ENCODE measurements around the gene SPINDOC. TPM values are rescaled to one million over a fixed set of nuclear protein-coding genes. Genes with fewer than 3 reads are reported as not detected.

SPINDOC gene
- total RNA-seq, 1 donor from 2014 or later, result 13.0 TPM

GRCh38 chr11:63829823-63830489, 16.7 kb downstream of the SPINDOC start:
- no peak for DNase-seq (ENCODE audit: low spot score in 2 of 2)
- FAIRE-seq, result no peak

GRCh38 chr11:63831326-63831725, 18.1 kb downstream of the SPINDOC start:
- FAIRE-seq (no peak), DNase-seq (ENCODE audit: low spot score in 2 of 2) (no peak)

GRCh38 chr11:63832336-63832735, 19.1 kb downstream of the SPINDOC start:
- no peak for FAIRE-seq
- DNase-seq (ENCODE audit: low spot score in 2 of 2), result no peak

- DNase-seq (ENCODE audit: low spot score in 2 of 2) (no peak), FAIRE-seq (no peak)
These were observed 19.8 kb downstream of the SPINDOC start for GRCh38 chr11:63833048-63833447.

GRCh38 chr11:63834535-63835157, 21.4 kb downstream of the SPINDOC start:
- no peak for FAIRE-seq
- DNase-seq (ENCODE audit: low spot score in 2 of 2), result no peak

GRCh38 chr11:63835158-63835545, 21.9 kb downstream of the SPINDOC start:
- DNase-seq (ENCODE audit: low spot score in 2 of 2) (no peak), FAIRE-seq (no peak)

- DNase-seq (ENCODE audit: low spot score in 2 of 2) (peak; percentile 70 to 82), FAIRE-seq (no peak)
These were observed 23.9 kb downstream of the SPINDOC start for GRCh38 chr11:63837027-63837688.

GRCh38 chr11:63837739-63838138, 24.5 kb downstream of the SPINDOC start:
- DNase-seq (ENCODE audit: low spot score in 2 of 2) (no peak), FAIRE-seq (no peak)

GRCh38 chr11:63838150-63838677, 25.0 kb downstream of the SPINDOC start:
- no peak for FAIRE-seq
- no peak for DNase-seq (ENCODE audit: low spot score in 2 of 2)

GRCh38 chr11:63838678-63839507, 25.6 kb downstream of the SPINDOC start, which contains the start of gene MARK2:
Gene MARK2, plus strand, starts transcription at chr11:63839110. Its CDS starts 397 bp downstream, at chr11:63839507.
- FAIRE-seq (no peak), DNase-seq (ENCODE audit: low spot score in 2 of 2) (peak; percentile 91 to 96)

GRCh38 chr11:63839508-63840355, 26.5 kb downstream of the SPINDOC start:
- FAIRE-seq (no peak), DNase-seq (ENCODE audit: low spot score in 2 of 2) (no peak)

GRCh38 chr11:63840356-63841060, 27.3 kb downstream of the SPINDOC start:
- DNase-seq (ENCODE audit: low spot score in 2 of 2) (no peak), FAIRE-seq (no peak)

- DNase-seq (ENCODE audit: low spot score in 2 of 2), result no peak
- no peak for FAIRE-seq
These were observed 28.3 kb downstream of the SPINDOC start for GRCh38 chr11:63841554-63841953.

GRCh38 chr11:63843041-63843440, 29.8 kb downstream of the SPINDOC start:
- no peak for DNase-seq (ENCODE audit: low spot score in 2 of 2)

GRCh38 chr11:63844836-63845235, 31.6 kb downstream of the SPINDOC start:
- FAIRE-seq, result no peak
- DNase-seq (ENCODE audit: low spot score in 2 of 2), result no peak

More at GRCh38 chr11:63843041-63843440, 29.8 kb downstream of the SPINDOC start:
- no peak for FAIRE-seq

- DNase-seq (ENCODE audit: low spot score in 2 of 2) (no peak), FAIRE-seq (no peak)
These were observed 32.0 kb downstream of the SPINDOC start for GRCh38 chr11:63845303-63845702.

- no peak for DNase-seq (ENCODE audit: low spot score in 2 of 2)
These were observed 32.7 kb downstream of the SPINDOC start for GRCh38 chr11:63845911-63846310.

GRCh38 chr11:63846897-63847296, 33.6 kb downstream of the SPINDOC start:
- DNase-seq (ENCODE audit: low spot score in 2 of 2), result no peak
- FAIRE-seq, result no peak

More at GRCh38 chr11:63845911-63846310, 32.7 kb downstream of the SPINDOC start:
- no peak for FAIRE-seq

- no peak for DNase-seq (ENCODE audit: low spot score in 2 of 2)
- FAIRE-seq, result no peak
These were observed 34.1 kb downstream of the SPINDOC start for GRCh38 chr11:63847363-63847762.

All from frontal cortex (tissue), 4 donors.